ENCODE results near the gene RHOG. TPM values are rescaled to one million over a fixed set of nuclear protein-coding genes. Genes with fewer than 3 reads are reported as not detected.

Gene RHOG
- total RNA-seq, 1 experiment from 2014 or later = 26.4 TPM

- peak overlapping the region; percentile 89 to 97 for H3K4me3 Mint-ChIP-seq
- Histone ChIP-seq H3K56ac (ENCODE audit: insufficient read length, low read depth, low read length) (no peak overlapping the region), H2BK5ac (ENCODE audit: insufficient read length, low read length) (no peak overlapping the region), H3K27me3 (ENCODE audit: insufficient read depth, low read length) (no peaks in the 10 kb centered on the region), H3K9ac (ENCODE audit: extremely low read depth, insufficient read length, low read length) (peak overlapping the region; percentile 75), H3K27ac (ENCODE audit: insufficient read length, low read depth, low read length) (no peak overlapping the region), H4K5ac (ENCODE audit: insufficient read length, low read depth, low read length) (no peak overlapping the region), H3K14ac (ENCODE audit: insufficient read depth, low read length) (peak overlapping the region; percentile 86), H3K23ac (ENCODE audit: insufficient read length, low read depth, low read length) (no peak overlapping the region), H3K18ac (ENCODE audit: insufficient read length, low read depth, low read length) (peak overlapping the region; percentile 84), H3K79me1 (ENCODE audit: insufficient read depth, low read depth, low read length, poor library complexity, severe bottlenecking) (no peaks in the 10 kb centered on the region), H3K23me2 (ENCODE audit: insufficient read length, low read depth, low read length, poor library complexity, severe bottlenecking) (peaks cover 5% of the 10 kb centered on the region), H3K4ac (ENCODE audit: low read depth, low read length) (no peak overlapping the region), H3T11ph (ENCODE audit: low read length) (no peak overlapping the region), H3K4me2 (ENCODE audit: insufficient read depth, insufficient read length, low read length) (peak overlapping the region; percentile 92), H2BK12ac (ENCODE audit: insufficient read length, low read depth, low read length) (no peak overlapping the region), H2AK5ac (ENCODE audit: insufficient read length, low read length) (no peak overlapping the region), H2BK20ac (ENCODE audit: low read depth, low read length, poor library complexity, severe bottlenecking) (no peak overlapping the region), H2AFZ (ENCODE audit: low read length) (no peak overlapping the region), H4K8ac (replicated peaks; ENCODE audit: insufficient read length, low read depth, low read length) (no peak overlapping the region), H4K20me1 (ENCODE audit: control insufficient read depth, insufficient read depth, insufficient read length) (no peaks in the 10 kb centered on the region), H3K9me3 (ENCODE audit: control insufficient read depth, low read depth, low read length) (no peaks in the 10 kb centered on the region), H3K4me1 (ENCODE audit: insufficient read depth, low read length) (no peaks in the 10 kb centered on the region), H2BK15ac (ENCODE audit: low read depth, low read length) (no peak overlapping the region), H3K79me2 (ENCODE audit: insufficient read depth, low read length) (peaks cover 35% of the 10 kb centered on the region), H2BK120ac (ENCODE audit: low read depth, low read length, poor library complexity, severe bottlenecking) (no peak overlapping the region), H4K91ac (ENCODE audit: insufficient read length, low read depth, low read length) (no peak overlapping the region)
- no CpG with 5 or more reads among the region's 26 CpGs for WGBS (ENCODE audit: extremely low coverage, insufficient read length, low lambda C conversion rate)
- no peaks in the 10 kb centered on the region for H3K27me3 Mint-ChIP-seq (ENCODE audit: low read depth)
- TF ChIP-seq CTCF (conservative IDR thresholded peaks at IDR 0.05) = no peak
- peaks cover 14 to 21% of the 10 kb centered on the region in 2 experiments for H3K4me1 Mint-ChIP-seq
- peaks cover 0 to 2% of the 10 kb centered on the region in 2 experiments; a peak in 2 of 5 replicates for H3K9me3 Mint-ChIP-seq
- H3K36me3 Mint-ChIP-seq (ENCODE audit: insufficient read depth in 1 of 3, low read depth in 3 of 3) = peaks cover 29 to 31% (median 30%) of the 10 kb centered on the region in 3 experiments
- peak overlapping the region; percentile 42 to 94 (median 91); a peak in 6 of 7 replicates for H3K27ac Mint-ChIP-seq
- DNase-seq = no peak
Measured at GRCh38 chr11:3796801-3797328, 43.9 kb downstream of the RHOG start.

All from H9 (cell line).